OCI-M1 (cell line): ENCODE measurements around the gene DTNBP1.
A peak's percentile ranks its signal among the peaks of the same experiment; 100 is the strongest.

Experiments used
- DNase-seq: peaks from one replicate; lab custom pipeline; 2025; lab: John Stamatoyannopoulos, UW

DTNBP1 gene

DNA sequence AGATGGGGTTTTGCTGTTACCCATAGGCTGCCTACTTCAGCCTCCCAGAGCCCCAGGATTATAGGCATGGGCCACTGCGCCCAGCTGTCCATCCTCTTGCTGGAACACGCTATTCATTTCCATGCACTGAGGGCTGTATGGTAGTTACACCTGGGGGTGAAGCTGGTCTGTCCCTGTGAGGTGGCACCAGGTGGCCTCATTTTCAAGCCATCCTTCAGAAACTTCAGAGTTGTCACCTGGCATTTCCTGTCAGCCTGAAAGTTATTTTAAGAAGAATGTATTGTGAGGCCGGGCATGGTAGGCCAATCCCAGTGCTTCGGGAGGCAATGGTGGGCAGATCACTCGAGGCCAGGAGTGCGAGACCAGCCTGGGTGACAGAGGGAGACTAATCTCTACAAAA, 147.6 kb downstream of the DTNBP1 start:
- no peak for DNase-seq

DNA sequence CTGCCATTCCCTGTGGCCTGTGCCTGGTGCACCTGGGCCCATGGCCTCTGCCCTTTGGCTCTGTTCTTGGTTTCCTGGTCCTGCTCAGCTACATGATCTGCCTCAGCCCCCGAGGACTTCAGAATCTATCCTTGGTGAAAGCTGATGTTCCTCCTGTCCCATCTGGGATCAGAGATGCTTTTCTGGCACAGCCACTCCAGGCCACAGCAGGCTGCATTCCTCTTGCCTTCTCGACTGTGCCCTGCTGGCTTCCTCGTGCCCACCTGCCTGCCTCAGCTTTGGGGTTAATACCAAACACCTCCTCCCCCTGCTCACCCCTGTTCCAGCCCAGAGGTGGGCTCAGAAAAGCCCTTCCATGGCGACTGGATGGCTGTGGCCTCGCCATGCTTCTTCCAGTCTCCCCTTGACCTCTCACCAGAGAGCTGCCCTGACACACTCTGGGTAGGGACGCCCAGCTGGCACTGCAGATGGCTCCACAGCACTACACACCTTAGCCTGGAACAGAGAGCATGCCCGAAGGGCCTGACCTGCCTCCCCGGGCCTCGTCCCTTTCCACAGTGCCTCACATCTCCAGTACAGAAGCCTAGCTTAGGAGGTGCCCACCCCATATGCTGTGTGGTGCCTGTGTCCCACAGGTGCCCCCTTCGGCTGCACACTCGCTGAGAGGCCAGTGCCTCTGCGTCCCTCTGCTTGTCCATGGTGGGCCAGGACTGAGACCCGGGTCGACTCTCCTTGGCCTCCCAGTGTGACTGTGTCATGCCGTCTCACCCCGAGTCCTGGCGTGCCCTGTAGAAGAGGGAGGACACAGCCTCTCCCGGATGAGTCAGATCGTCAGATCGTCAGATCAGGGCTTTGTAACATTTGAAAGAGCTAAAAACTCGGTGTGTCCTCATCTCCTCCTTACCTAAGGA, 148.8 kb downstream of the DTNBP1 start:
- no peak for DNase-seq

DNA sequence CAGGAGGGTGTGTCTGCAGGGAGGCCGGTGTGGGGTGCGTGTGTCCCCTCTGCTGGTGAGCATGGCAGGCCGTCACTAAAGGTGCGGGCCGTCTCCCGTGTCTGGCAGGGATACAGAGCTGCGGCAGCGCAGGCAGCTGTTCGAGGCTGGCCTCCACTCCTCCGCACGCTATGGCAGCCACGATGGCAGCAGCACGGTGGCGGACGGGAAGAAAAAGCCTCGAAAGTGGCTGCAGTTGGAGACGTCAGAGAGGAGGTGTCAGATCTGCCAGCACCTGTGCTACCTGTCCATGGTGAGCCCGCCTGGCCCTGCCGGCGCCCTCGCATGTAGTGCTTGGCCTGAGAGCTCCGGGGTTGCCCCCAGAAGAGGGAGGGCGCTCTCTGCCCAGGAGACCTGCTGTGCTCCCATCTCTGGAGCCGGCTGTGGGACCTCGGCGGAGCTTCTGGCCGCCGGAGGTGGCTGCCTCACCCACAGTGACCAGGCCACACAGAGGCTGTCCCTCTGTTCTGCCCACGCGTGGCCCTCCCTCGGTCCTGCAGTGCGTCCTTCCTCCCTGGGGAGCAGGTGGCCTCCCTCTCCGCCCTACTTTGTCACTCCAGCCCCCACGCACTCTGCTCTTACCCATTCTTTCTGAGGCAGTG, 149.6 kb downstream of the DTNBP1 start:
- DNase-seq = no peak

DNA sequence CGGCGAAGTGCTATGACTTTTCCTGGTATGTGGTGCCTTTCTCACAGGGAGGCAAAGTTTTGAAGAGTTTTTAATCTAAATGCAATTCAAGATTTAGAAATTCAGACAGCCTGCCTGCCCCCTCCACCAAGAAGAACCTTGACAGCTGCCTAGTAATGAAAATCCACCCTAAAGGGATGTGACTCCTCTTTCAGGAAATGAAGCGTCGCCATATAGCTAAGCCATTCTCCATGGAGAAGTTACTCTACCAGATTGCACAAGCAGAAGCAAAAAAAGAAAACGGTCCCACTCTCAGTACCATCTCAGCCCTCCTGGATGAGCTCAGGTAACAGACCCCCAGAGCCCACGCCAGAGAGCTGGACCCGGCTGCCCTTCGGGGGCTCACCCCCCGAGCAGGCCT, 150.1 kb downstream of the DTNBP1 start:
- no peak for DNase-seq

DNA sequence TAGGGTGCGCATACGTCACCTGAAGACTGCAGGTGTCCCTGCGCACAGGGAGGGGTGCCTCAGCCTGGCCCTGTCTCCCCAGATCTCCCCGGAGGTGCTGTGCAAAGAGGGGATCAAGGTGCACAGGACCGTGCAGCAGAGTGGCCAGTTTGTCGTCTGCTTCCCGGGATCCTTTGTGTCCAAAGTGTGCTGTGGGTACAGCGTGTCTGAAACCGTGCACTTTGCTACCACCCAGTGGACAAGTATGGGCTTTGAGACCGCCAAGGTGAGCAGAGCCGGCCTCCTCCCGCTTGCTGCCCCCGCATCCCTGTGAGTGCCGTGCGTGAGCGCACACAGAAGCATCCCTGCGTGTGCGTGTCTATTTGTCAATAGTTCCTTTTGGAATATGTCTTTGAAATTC, 150.7 kb downstream of the DTNBP1 start:
- DNase-seq = no peak

DNA sequence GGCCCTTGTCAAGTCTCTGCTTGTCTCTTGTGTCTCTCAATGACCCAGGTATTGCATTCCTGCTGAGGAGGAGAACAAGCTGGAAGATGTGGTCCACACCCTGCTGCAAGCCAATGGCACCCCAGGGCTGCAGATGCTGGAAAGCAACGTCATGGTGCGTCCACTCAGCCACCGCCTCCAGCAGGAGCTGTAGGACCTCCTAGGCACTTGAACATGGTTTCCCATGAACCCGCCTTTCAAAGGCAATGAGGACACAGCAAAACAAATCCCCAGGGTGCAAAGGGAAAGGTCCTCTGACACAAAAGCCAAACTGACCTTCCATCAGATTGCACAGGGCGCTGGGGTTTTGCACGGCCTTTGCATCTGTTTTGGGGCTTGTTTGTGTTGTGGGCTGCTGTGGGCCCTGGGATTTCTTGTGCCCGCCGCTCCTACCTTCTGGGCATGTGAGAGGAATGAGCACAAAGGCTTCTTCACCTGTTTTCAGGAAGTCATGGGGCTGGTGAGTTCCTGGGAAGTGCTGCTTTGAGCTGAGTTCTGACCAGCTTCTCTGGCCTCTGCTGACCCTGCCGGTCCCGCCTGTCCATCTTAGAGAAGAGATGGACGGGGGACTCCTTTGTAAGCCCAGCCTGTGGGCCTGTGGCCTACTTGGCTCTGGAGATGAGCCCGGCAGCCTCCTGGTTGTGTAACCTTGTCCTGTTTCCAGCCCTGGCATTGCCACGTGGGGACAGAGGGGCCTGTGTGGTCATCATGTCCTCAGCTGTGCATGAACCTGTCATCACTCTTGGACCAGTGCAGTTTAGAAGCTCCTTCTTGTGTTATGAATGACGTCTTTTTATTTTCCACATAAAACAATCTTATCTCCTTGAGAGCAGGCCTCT, 151.3 kb downstream of the DTNBP1 start:
- DNase-seq = no peak

DNA sequence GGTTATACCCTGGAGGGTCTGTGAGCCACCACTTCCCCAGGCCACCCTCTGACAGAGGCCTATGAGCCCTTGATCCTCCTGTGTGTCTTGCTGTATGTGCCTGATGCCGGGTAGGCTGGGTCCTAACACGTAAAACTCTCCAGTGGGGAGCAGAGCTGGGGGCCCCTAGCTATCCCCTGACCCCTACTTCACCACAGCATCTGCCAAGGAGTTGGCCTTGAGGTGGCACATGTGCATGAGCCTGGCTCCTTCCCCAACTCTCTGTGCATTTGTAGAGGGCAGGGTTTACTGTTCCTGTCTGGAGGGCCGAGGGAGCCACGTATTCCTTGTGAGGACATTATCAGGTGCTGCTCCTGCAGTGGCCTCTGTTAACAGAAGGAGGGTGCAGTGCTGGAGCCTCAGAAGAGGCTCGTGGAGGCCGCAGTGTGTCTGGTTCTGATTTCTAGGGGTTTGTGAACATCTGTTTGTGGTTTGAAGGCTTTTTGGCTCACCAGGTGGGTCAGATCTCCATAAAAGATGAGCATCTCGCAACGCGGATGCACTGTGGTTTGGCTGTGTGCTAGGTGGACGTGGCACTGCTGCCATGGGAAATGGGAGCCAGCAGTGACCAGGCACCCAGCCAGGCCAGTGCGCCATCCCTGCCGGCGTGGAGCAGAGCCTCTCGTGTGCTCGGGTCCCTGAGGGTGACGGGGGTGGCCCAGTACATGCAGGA, 152.1 kb downstream of the DTNBP1 start:
- no peak for DNase-seq

DNA sequence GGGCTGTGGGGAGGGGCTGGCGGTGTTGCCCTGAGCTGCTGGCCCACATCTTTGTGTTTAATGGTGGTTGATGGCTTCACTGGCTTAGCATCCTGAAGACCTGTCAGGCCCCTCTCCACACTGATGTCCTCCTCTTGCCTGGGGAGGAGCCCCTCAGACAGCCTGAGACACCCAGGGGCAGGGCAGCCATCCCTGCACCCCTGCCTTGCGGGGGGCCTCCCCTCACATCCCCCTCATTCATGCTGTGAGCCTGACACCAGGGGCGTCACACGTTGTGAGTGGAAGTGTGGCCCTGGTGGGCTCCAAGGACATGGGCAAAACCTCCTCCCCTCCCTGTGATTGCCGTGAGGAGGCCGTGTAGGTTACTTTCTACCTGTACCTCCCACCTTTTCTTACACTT, 152.7 kb downstream of the DTNBP1 start:
- DNase-seq = no peak

DNA sequence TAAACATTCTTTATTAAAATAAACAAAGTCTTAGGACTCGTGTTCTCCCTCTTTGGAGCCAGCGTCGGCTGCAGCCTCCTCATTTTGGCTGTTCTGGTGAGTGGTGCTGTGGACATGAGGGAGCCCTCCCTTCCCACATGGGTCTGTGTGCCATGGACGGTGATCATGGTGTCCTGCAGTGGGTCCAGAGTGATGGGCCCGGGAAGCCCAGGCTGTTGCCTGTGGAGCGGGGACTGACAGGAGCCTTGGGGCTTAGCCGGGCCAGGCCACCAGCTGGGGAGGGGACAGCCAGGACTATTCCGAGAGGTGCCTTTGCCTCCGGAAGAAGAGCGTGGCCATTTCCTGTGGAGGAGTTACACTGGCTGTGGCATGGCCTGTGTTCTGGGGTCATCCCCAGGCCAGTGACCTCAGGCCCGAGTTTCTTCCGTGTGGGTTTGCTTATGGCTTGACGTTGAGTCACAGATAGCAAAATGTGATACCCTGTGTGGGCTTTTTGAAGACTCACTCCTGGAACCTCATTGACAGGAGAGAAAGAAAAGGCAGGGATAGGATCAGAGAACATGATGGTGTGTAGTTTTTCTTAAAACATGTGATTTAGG, 153.4 kb downstream of the DTNBP1 start:
- peak; percentile 55 for DNase-seq

DNA sequence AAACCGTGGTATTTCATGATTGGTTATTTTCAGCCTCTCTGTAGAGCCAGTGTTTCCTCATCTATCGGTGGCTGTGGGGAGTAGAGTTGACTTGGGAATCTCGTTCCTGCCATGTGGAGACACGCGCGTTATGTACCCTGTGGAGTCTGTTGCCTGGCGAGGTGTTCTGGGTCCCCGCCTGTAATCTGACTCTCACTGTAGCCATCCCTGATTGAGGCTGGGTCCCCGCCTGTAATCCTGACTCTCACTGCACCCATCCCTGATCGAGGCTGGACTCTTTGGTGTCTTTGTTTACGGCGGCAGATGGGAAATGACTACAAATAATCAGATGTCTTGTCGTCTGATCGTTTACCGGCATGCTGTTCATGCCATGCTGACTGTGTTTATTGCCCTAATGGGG, 153.9 kb downstream of the DTNBP1 start:
- no peak for DNase-seq

DNA sequence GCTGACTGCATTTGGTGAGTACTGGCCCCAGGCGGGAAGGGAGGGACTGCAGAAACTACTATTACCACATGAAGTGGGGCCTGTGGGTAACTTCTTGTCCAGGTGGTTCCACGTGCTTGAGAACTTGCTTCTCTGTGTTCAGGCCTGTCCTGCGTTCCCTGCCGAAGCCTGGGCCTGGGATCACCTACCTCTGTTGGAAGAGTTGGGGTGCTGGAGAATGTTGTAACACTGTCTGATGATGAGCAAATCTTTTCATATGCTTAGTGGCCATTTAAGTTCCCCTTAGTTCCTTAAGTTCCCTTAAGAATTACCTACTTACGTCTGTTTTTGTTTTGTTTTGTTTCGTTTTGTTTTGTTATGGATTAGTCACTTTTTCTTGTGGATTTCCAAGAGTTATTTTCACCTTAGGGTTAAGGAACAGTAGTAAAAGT, 154.4 kb downstream of the DTNBP1 start:
- DNase-seq = no peak

DNA sequence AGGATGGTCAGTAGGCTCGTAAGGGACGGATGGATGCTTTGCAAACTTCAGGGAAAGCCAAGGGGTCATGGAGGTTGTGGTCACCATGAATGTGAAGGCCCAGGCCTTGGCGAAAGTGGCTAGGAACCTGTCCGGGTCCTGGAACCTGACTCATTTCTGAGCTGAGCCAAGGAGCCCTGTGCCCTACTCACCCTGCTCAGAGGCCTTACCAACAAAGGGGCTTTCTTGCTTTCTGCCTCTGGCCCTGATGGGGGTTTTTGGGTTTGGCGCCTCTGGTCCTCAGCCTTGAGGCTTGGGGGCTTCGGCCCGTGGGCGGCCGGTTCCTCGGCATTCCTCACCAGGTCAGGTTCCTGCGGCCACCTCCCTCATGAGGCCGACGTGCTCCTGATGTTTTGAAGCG, 155.1 kb downstream of the DTNBP1 start:
- DNase-seq = no peak

DNA sequence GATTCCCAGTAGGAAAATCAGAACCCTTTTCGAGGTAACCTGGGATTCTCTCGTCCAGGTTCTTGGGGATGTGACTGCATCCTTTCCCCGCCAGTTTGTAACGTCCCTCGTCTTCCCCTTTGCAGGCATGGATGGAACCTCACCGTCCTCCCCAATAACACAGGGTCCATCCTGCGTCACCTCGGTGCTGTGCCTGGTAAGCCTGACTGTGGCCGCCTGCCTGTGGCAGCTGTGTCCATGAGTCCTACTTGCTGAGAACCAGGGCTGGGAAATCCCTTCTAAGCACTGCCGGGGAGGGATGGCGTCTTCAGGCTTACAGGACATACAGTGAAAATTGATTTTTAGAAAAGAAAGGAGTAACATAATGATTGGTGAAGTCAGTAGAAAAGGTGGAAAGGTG, 155.6 kb downstream of the DTNBP1 start:
- DNase-seq = no peak

DNA sequence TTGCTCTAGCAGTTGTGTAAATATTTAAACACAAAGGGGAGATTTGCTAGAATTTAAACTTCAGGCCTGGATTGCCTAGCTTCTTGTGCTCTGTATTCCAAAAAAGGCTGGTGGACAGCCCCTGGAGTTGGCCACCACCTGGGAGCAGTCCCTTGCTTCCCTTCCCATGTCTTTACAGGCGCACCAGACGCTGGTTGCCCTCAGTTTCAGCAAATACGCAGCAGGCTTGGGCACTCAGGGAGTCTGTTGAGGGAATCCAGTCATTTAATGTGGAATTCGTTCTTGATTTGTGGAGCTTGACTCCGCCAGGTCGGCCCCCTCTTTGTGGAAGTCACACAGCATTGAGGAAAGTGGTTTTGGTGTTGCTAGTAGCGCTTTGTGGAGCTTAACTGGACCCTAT, 156.8 kb downstream of the DTNBP1 start:
- no peak for DNase-seq

DNA sequence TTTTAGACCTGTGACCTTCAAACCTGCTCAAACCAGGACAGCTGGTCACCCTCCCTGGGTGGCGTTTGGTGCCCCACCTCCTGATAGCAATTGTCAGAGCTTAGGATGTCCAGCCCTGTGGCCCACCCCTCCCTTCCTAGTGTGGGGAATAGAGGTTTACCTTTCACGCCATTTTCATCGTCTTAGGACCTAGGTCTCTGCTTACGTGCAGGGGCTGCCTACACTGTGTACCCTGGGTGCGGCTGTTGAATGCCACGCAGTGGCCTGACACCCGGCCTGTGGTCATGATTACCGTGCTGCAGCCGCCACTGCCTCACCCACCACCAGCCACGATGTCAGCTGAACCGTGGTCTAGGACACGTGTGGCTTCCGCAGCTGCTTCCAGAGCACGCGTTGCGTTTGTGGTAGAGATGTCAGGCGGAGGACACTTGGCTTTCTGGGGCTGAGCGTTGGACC, 157.3 kb downstream of the DTNBP1 start:
- DNase-seq = no peak

DNA sequence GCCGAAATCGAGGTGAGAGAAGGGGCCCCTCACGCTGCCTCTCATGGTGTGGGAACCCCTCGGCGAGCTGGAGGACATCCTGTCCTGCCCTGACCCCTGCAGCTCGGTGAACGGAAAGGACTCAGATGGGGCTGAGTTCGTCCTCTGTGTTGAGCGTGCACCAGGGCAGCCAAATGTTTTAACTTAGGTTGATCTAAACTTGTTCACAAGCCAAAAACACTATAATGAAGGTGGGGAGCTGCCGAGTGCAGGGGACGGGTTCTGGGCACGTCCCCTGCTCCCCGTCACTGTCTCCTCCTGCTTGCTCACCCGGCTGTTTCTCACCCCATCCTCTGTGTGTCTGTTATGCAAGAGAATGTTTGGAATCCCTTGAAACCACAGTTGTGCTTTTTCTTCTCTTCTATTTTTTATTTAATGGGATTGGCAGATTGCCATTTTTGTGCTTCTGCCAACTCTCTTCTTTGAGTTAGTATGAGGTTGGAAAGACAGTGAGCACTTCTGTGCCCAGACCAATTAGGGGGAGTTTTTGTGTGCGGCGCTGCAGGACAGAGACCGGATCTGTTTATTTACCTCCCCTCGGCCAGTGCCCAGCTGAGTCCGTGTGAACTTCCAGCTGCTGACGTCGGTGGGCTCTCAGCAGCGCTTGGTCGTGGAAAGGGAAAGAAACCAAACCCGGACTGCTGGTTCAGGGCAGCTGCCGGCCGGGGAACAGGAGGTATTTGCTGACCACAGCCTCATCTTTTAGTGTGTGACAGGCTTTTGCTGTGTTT, 158.1 kb downstream of the DTNBP1 start:
- no peak for DNase-seq

DNA sequence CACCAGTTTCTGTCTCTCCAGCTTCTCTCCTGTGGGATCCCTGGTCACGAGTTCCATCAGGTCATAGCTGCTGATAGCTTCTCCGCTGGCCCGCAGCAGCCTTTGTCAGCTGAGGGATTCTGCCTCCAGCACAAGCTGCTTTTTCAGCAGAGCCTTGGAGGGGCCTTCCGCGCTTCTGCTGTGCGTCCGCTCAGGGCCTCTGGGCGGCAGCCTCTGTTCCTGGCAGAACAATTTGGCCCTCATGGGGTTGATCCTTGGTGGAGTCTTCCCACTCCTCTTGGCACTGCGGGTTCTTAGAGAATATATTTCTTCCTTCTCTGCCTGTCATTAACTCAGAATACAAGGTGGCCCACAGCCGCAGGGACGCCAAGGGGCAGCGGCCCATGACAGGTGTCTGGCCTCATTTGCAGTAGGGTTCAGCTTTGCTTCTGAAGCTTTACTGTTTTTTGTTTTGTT, 158.8 kb downstream of the DTNBP1 start:
- no peak for DNase-seq

DNA sequence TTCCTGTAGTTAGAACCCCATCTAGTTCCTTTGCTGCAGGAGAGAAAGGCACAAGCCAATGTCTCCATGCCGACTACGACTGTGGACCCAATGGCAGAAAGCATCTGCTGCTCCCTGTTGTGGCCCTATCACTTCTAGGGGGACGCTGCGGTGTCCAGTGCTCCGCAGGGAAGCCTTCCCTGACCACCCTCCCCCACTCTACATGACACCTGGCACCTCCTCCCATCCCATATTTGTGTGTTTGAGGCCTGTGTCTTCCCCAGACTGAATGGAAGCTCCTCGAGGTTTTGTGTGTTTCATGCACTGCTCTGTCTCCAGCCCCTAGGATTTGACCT, 159.5 kb downstream of the DTNBP1 start:
- DNase-seq = no peak

DNA sequence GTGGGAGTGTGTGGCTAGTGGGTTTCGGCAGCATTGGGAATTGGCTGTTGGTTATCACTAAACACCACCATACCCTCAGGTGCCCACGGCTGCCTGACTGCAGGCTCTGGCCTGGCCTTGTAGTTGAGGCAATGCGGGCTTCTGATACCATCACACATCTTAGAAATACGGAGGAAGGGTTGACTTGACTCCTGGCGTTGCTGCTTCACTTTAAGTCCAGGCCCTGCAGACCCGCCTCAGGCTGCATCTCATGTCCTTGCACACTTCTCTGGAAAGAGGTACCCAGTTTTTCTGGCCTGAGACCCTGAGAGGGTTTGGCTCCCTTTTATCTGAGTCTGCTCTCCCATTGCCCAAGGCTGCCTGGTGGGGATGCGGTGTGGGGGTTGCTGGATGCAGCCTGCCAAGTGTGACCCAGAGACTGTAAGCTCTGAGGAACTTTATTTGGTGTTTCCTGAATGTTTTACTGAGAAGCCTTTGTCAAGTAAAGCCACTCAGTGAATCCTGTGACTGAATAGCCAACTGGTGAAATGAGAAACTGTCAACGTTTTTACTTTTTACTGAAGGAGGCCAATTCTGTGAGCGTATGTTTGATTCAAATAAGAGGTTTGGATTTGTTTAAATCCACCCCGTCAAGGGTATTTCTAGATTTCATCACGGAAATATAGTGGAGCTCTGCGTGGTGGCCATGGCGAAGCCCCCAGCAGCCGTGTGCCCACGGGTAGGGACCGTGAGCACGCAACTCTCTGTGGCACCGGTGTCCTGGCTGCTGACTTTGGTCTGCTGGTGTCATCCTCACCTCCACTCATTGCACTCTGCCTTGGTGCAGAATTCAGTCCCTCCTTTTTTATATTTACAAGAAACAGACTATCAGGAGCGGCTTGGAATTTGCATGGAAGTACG, 160.1 kb downstream of the DTNBP1 start:
- no peak for DNase-seq
